ENCODE results near the gene ANAPC1.
A peak's percentile ranks its signal among the peaks of the same experiment; 100 is the strongest.
"Not testable (repeated sequence)": the region's sequence is repeated elsewhere in the genome, so short reads cannot be mapped to it uniquely, and the experiment has no call there.

Gene ANAPC1

GRCh38 chr2:111904726-111905474 is 20.9 kb upstream of the ANAPC1 start:
- no peak for DNase-seq

GRCh38 chr2:111903930-111904439 is 20.0 kb upstream of the ANAPC1 start:
- DNase-seq = no peak

- DNase-seq = no peak
Measured at GRCh38 chr2:111903516-111903915, 19.5 kb upstream of the ANAPC1 start.

GRCh38 chr2:111900859-111901258 is 16.9 kb upstream of the ANAPC1 start:
- no peak for DNase-seq

- DNase-seq = peak; percentile 71
Measured at GRCh38 chr2:111898703-111899514, 14.9 kb upstream of the ANAPC1 start.

- DNase-seq = peak; percentile 93
Measured at GRCh38 chr2:111897924-111898702, 14.1 kb upstream of the ANAPC1 start, which contains the start of gene MERTK. Gene MERTK (plus strand): TSS chr2:111898607. CDS start chr2:111898736, 129 bp downstream.

GRCh38 chr2:111897630-111897923 is 13.6 kb upstream of the ANAPC1 start:
- no peak for DNase-seq

GRCh38 chr2:111896576-111896975 is 12.6 kb upstream of the ANAPC1 start:
- no peak for DNase-seq

- DNase-seq = no peak
Measured at GRCh38 chr2:111896024-111896423, 12.0 kb upstream of the ANAPC1 start.

GRCh38 chr2:111884592-111884964 is 585 bp upstream of the ANAPC1 start:
- no peak for DNase-seq

GRCh38 chr2:111872806-111873205 is 11.2 kb downstream of the ANAPC1 start:
- not testable (repeated sequence) for DNase-seq

GRCh38 chr2:111865124-111865523 is 18.9 kb downstream of the ANAPC1 start:
- not testable (repeated sequence) for DNase-seq

GRCh38 chr2:111860005-111860404 is 24.0 kb downstream of the ANAPC1 start:
- DNase-seq = not testable (repeated sequence)

GRCh38 chr2:111852544-111852943 is 31.4 kb downstream of the ANAPC1 start:
- not testable (repeated sequence) for DNase-seq

- DNase-seq = not testable (repeated sequence)
Measured at GRCh38 chr2:111850646-111851045, 33.3 kb downstream of the ANAPC1 start.

GRCh38 chr2:111839625-111840282 is 44.2 kb downstream of the ANAPC1 start:
- not testable (repeated sequence) for DNase-seq

- DNase-seq = not testable (repeated sequence)
Measured at GRCh38 chr2:111838992-111839391, 45.0 kb downstream of the ANAPC1 start.

GRCh38 chr2:111834221-111834620 is 49.8 kb downstream of the ANAPC1 start:
- DNase-seq = not testable (repeated sequence)

- DNase-seq = not testable (repeated sequence)
Measured at GRCh38 chr2:111830479-111830878, 53.5 kb downstream of the ANAPC1 start.

- DNase-seq = not testable (repeated sequence)
Measured at GRCh38 chr2:111828217-111828766, 55.7 kb downstream of the ANAPC1 start.

GRCh38 chr2:111812970-111813622 is 70.9 kb downstream of the ANAPC1 start:
- not testable (repeated sequence) for DNase-seq

- DNase-seq = not testable (repeated sequence)
Measured at GRCh38 chr2:111790633-111791032, 93.4 kb downstream of the ANAPC1 start.
